ENCODE data around the gene TLE4.
A peak's percentile ranks its signal among the peaks of the same experiment; 100 is the strongest.

The TLE4 gene

DNA sequence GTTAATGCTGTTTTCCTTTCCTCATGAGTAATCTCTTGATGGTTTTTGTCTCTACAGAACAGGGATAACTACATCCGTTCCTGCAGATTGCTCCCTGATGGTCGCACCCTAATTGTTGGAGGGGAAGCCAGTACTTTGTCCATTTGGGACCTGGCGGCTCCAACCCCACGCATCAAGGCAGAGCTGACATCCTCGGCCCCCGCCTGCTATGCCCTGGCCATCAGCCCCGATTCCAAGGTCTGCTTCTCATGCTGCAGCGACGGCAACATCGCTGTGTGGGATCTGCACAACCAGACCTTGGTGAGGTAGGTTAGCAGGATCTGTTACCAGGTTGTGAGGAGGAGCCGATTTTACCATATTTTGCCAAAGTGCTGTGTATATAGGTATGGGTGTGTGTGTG, 148.2 kb downstream of the TLE4 start:
- TF ChIP-seq, protein P1, sequence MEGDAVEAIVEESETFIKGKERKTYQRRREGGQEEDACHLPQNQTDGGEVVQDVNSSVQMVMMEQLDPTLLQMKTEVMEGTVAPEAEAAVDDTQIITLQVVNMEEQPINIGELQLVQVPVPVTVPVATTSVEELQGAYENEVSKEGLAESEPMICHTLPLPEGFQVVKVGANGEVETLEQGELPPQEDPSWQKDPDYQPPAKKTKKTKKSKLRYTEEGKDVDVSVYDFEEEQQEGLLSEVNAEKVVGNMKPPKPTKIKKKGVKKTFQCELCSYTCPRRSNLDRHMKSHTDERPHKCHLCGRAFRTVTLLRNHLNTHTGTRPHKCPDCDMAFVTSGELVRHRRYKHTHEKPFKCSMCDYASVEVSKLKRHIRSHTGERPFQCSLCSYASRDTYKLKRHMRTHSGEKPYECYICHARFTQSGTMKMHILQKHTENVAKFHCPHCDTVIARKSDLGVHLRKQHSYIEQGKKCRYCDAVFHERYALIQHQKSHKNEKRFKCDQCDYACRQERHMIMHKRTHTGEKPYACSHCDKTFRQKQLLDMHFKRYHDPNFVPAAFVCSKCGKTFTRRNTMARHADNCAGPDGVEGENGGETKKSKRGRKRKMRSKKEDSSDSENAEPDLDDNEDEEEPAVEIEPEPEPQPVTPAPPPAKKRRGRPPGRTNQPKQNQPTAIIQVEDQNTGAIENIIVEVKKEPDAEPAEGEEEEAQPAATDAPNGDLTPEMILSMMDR (conservative IDR thresholded peaks at IDR 0.05; ENCODE audit: low read depth, low read length), result no peak

DNA sequence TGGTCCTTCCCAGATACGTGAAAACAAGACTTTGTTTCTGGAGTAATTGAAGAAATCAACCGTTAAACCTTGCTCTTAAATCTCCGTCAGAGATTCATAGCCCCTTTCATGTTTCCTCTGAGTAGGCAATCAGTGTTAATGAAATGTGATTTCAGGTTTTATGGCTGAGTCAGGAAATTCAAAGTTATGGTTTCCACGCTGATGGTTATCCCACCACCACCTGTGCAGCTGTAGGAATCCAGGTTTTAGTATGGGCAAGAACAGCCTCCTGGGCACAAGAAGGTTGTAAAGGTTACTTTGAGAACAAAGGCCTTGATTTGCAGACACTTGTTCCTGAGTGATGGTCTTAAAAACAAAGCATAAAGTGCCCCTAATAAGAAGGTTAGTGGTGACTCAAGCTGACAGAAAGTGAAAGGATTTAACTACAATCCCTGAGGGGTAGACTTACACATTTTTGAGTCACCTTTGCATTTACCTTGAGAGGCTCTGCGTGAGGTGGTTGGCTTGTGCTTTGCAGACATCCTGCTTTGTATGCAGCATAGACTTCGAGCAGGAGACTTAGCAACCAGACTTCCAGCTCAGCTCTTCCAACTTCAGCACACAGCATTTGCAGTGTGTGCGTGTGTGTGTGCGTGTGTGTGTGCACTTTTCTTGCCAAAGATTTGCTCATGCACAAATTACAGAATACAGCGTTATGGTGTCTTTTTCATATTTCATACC, 159.6 kb downstream of the TLE4 start:
- peak; percentile 6 for DNase-seq (ENCODE audit: low read depth)
- TF ChIP-seq, protein P1 (conservative IDR thresholded peaks at IDR 0.05; ENCODE audit: low read depth, low read length), result no peak
- H3K4me3 ChIP-seq (ENCODE audit: low read length), result no peak overlapping the region

More for the DNA sequence above, 148.2 kb downstream of the TLE4 start:
- no peak for DNase-seq (ENCODE audit: low read depth)
- H3K4me3 ChIP-seq (ENCODE audit: low read length), result no peak overlapping the region

DNA sequence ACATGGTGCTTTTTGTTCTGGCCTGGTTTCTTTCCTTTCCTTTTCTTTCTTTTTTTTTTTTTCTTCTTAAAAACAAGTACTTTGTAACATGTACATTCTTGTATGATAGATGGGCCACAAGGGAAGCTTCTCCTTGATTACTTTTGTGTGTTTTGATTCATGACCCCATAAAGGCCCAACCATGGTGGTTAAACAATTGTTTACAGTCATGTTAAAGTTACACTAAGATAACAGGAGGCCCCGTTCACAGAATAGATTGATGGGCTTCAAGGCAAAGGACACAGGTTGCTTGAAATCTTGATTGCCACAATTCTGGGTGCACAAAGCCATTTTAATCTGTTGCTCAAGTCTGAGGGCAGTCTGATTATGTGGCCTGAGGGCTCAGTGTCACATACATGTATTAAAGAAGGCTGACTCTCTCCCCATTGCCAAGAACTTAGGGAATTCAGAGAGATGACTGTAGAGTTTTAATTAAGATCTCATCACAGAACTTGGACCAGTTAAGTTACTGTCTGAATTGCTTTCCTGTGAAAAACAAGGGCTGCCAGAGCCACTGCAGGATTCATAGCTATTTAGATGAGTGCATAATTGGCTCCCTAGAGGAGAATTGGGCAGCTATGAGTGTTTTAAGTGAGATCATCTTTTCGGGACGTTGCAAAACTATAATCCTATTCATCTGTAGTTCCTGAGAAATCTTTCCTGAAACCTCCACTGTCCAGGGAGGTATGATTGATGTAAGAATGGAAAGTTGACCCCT, 163.4 kb downstream of the TLE4 start:
- no peak overlapping the region for H3K4me3 ChIP-seq (ENCODE audit: low read length)
- DNase-seq (ENCODE audit: low read depth), result no peak
- TF ChIP-seq, protein P1 (conservative IDR thresholded peaks at IDR 0.05; ENCODE audit: low read depth, low read length), result no peak

DNA sequence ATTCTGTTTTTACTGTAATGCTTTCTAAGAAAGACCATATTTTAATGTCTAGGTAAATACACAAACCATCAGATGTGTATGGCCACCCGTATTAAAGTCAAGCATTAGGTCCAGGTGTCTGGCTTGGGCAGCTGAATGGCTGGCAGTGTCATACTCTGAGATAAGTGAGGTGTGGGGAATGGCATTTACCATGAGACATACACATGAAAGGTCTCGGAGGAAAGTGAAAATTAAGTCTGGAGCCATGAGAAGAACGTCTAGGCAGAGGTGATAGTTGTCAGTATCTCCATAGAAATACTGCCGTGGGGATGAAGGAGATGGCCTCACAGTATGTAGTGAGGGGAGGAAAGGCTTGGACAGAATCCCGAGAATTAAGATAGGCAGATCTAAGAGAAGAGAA, 164.3 kb downstream of the TLE4 start:
- TF ChIP-seq, protein P1 (conservative IDR thresholded peaks at IDR 0.05; ENCODE audit: low read depth, low read length), result no peak
- DNase-seq (ENCODE audit: low read depth), result no peak
- no peak overlapping the region for H3K4me3 ChIP-seq (ENCODE audit: low read length)

DNA sequence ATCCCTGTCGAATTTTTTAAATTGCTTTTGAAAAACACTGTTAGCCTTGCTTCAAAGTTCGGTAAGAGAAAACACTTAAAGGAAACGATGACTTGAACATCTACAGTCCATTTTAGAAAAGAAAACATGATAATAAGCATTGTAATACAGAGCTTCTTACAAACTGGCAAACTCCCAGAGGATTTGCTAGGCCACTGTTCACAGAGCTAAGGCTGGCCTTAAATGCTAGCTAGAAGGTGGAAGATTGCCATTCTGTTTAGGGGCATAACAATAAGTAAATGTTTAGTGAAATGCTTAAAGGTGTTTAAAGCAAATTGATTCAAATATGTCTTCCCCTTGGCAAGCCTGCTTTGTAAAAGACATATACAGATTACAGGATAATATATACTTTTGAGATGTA, 169.6 kb downstream of the TLE4 start:
- H3K4me3 ChIP-seq (ENCODE audit: low read length), result no peak overlapping the region
- DNase-seq (ENCODE audit: low read depth), result peak; percentile 13
- TF ChIP-seq, protein P1 (conservative IDR thresholded peaks at IDR 0.05; ENCODE audit: low read depth, low read length), result no peak

DNA sequence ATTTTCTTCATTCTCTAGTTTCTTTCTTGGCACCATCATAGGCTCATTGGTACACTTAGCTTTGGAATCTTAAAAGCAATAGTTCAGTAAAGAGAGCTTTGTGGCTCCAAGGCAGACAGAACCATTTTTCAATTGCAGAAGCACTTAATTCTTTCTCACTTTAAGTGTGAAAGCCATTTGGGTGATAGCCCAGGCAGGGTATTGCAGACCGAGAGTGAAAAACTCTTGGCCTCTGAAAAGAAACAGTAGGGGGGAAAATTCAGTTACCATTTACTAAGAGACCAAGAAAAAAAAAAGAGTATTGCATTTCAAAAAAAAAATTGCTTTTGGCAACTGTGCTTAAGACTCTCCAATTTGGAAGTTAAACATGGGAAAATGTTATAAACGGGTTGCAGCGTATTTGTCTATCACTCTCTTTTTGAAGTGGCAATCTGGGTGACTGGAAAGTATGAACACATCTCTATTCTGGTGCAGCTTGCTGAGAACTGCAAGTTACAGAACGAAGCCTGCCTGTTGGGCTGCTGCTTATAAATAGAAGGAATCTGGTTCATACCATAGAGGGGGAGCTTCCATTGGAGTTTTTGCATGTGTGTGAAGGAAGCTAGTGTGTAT, 170.5 kb downstream of the TLE4 start:
- TF ChIP-seq, protein P1 (conservative IDR thresholded peaks at IDR 0.05; ENCODE audit: low read depth, low read length), result no peak
- DNase-seq (ENCODE audit: low read depth), result no peak
- no peak overlapping the region for H3K4me3 ChIP-seq (ENCODE audit: low read length)

Data from retinal pigment epithelial cell (primary cell).